ENCODE results near the gene COL15A1.
A peak's percentile ranks its signal among the peaks of the same experiment; 100 is the strongest.

COL15A1 gene

DNA sequence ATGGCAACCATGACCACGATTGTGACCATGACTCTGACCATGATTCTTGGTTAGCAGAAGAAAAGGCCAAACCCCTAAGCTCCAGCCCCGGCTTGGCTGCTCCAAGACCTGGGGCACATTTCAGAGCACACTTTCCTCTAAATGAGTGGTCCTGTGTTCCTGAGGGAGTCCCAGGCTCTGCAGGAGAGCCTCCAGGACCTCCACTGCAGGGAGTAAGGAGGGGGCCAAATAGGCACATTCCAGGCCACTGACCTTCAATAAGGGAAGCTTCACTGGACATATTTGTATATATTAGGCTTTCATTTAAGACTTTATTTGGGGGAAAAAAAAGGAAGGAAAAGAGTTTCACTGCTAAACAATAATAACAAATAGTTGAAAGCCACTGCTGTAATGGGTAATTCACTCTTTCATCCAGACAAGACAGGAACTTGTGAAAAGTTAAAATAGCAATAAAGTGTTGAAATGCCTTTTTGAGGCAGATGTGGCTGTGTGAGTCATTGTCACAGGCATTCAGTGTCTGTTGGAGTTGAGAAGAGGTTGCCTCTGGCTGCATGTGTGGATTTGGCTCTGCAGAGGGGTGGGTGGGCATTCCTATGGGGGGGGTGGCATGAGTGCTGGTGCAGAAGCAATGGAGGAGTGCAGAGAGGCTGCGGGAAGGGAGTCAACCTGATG lies 97.3 kb downstream of the COL15A1 start:
- DNase-seq, result no peak

DNA sequence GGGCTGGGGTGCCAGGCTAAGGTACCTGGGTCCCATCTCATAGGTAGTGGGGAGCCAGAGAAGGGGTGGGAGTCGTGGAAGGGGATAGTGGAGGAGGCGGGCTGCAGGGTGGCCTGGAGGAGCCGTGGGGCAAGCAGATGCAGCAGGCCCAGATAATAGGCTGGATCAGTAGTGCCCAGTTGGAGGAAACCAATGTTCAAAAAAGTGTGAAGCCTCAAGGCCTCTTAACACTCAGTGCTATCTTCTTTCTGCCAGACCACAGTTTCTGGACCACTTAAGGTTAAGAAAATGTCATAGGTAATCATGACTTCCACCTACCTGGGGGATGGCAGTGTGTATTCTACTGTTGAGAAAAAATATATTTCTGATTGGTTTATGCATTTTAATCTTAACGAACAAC lies 97.9 kb downstream of the COL15A1 start:
- DNase-seq, result no peak

DNA sequence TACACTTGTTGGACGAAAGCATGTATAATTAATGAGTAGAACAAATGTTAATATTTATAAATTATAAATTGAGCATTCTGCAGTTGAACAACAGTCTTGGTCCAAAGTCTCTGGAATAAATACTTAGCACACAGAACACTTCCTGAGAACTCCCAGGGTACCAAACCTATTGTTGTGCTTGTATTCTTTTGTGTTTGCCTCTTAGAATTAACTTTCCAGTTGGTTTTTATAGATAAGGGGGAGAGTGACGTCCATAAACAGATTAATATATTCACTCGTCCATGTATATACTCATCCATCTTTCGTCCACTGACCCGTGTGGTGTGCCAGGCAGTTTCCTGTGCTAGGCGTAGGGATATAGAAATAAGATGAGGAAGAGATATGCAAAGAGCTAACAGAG lies 98.9 kb downstream of the COL15A1 start:
- DNase-seq, result no peak

- DNase-seq, result no peak
These were observed 101.1 kb downstream of the COL15A1 start for GRCh38 chr9:99044827-99045226.

- DNase-seq, result no peak
These were observed 102.4 kb downstream of the COL15A1 start for GRCh38 chr9:99046068-99046467.

DNA sequence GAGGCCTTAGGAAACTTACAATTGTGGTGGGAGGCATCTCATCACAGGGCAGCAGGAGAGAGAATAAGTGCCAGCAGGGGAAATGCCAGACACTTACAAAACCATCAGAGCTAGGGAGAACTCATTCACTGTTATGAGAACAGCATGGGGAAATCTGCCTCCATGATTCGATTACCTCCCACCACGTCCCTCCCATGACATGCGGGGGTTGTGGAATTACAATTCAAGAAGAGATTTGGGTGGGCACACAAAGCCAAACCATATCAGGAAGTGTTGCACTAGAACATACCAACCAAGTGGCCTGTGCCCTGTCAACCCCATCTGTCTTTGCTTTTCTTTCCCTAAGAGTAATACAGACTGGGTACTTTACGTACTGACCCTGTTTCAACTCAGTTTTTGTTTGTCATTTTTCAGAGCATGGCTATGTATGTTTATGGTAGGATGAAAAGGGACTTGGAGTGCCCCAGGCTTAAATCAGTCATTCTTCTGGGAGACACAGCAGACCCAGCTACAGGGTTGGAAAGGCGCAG lies 102.9 kb downstream of the COL15A1 start:
- no peak for DNase-seq

DNA sequence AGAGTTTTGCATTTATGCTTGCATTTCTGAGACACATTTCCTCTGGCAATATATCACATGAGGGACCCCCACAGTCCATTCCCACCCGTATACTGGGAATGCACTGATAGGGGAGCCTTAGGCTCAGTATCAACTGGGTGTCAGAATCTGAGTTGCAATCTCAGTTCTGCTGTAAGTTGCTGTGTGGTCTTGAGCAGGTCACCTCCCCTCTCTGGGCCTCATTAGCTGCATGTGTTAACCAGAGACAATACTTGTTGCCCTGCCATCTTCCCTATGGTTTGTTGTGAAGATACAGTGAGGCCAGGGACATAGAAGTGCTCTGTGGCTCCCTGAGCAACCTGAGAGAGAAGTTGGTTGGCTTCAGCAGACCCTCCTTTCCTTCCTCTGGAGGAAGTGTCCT lies 105.5 kb downstream of the COL15A1 start:
- DNase-seq, result no peak

DNA sequence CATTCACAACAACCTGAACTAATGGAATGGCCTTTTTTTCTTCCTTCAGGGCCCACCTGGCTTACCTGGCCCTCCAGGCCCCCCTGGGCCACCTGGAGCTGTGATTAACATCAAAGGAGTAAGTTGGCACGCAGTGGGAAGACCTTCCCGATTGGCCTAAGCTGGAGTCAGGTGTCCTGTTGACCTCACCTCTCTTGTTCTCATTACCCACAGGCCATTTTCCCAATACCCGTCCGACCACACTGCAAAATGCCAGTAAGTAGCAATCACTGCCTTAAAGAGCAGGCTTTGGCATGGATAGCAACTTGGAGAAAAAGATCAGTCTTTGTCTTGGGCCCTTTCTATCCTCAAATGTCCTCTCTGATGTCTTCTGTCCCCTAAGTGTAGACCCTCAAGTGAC lies 105.9 kb downstream of the COL15A1 start:
- DNase-seq, result no peak

GRCh38 chr9:99050292-99050911 lies 106.7 kb downstream of the COL15A1 start:
- DNase-seq, result no peak

DNA sequence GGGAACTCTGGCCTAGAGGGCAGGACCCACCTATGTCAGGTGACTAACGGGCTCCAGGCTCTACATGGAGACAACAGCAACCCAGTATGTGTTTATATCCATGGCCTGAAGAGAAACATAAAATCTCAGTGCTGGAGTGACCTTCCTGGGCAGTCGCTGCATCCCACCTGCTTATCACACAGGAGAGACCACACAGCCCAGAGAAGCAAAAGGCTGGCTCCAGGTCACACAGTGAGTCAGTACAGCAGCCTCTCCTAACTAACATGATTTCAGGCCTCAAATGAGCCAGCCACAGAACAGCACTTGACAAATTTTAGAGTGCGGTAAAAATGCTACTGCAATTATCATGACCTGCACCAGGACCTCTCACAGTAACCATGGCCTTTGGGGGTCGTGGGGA lies 107.2 kb downstream of the COL15A1 start:
- no peak for DNase-seq

- no peak for DNase-seq
These were observed 107.7 kb downstream of the COL15A1 start for GRCh38 chr9:99051406-99051805.

- DNase-seq, result no peak
These were observed 108.1 kb downstream of the COL15A1 start for GRCh38 chr9:99051851-99052250.

DNA sequence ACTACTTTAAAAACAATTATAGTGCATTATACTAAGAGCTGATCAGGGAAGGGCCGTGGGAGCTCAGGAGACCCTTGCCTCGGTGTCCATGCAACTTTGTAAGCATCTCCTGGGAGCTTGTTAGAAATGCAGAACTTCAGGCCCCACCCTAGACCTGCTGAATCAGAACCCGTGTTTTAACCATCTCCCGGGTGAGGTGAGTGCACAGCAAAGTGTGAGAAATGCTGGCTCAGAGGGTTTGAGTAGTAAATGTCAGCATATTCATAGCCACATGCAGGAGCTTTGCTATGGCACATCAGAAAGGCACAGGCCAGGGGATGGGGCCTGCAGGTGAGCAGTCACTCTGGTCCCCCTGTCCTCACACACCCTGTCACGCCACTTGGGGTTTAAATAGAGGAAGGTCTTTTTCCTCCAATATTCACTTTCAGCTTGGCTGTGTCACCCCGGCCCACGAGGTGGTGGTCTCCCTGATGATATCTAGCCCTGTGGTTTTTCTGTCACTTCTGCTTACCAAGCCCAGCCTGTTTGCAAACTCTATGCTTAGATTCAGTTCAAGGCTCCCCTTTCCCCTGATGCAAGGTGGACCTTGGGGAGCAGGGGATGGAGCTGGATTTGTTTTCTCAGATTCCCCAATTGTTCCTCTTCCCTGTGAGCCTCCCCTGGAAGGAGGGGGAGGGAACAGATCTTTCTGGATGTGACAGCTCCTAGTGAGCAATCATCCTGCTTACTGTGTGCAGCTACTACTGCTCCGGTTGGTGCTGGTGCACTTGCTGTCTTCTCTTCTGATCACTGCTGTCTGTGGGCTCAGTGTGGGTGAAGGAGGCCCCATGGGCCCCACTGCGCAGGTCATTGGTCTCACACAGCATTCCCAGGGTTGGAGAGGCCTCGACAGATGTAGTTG lies 109.4 kb downstream of the COL15A1 start:
- no peak for DNase-seq

DNA sequence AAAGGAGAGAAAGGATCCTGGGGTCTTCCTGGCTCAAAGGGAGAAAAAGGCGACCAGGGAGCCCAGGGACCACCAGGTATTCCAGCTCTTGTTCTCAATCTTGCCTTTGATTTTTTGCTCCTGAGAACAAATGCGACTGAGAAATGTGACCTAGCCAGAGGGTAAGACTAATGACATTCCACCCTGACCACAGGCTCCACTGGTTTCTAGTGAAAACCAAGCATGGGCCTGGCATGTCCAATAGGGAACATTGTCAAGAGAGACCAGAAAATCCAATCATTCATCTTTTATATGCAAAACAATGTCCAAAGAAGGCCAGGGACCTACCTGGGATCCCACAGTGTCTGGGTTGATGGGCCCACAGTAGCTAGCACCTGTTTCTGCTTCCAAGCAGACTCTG lies 110.9 kb downstream of the COL15A1 start:
- no peak for DNase-seq

- DNase-seq, result no peak
These were observed 111.7 kb downstream of the COL15A1 start for GRCh38 chr9:99055384-99055783.

DNA sequence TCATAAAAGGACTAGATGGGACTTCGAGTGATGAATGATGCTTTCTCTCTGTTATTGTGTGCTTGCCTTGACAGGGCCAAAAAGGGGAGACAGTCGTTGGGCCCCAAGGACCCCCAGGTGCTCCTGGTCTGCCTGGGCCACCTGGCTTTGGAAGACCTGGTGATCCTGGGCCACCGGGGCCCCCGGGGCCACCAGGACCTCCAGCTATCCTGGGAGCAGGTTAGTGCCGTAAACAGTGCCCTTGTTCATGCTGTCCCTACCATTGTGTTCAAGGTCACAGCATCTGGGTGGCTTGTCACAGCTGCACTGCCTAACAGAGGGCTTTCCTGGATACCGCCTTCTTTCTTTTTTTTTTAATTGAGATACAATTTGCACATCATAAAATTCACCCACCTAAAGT lies 112.5 kb downstream of the COL15A1 start:
- DNase-seq, result no peak

- DNase-seq, result no peak
These were observed 113.4 kb downstream of the COL15A1 start for GRCh38 chr9:99056886-99057664.

- DNase-seq, result peak; percentile 31
These were observed 114.2 kb downstream of the COL15A1 start for GRCh38 chr9:99057665-99058625.

DNA sequence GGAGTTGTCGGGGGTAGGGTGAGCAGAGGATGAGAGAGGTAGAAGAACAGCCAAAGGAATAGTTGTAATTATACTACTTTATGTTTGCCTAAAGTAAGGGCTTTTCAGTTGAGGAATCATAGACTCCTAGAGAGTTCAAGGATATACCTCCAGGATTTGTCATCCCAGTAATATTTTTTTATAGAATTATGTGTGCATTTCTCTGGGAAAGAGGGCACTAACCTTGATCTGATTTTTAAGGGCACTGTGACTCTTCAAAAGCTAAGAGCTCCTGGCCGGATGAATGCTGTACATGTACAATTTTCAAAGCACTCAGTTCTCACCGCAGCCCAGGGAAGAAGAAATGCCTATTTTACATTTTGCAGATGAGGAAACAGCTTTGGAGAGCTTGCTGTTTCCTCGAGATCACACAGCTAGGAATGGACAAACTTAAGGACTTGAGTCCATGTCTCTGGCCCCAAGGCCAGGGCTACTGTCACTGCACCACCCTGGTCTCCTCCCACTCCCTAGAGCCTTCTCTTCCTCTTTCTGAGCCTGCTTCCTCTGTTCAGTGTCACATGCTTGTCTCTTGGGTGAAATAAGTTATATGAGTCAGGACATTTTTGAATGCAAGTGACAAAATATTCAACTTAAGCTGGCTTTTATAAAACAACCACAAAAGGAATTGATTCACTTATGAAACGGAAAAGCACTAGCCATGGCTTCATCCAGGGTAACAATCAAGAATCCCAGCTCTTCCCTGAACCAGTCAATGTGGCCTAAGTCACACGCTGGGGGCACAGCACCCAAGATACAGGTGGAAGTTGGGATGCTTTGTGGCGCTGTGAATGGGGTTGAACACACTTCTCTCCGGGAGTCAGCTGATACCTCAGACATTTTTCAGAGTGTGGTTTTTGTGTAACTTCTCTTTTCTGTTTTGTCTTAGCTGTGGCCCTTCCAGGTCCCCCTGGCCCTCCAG lies 115.5 kb downstream of the COL15A1 start:
- DNase-seq, result no peak

DNA sequence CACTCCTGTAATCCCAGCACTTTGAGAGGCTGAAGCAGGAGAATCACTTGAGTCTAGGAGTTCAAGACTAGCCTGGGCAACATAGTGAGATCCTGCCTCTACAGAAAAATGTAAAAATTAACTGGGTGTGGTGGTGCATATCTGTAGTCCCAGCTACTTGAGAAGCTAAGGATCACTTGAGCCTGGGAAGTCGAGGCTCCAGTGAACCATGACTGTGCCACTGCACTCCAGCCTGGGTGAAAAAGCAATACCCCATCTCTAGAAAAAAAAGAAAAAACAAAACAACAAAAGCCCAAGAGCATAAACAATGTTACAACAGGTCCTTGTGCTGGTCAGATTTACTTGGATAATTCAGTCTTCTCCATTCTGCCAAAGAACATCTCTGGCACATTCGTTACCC lies 116.9 kb downstream of the COL15A1 start:
- no peak for DNase-seq
